ENCODE measurements around the gene PMAIP1. TPM values are rescaled to one million over a fixed set of nuclear protein-coding genes. Genes with fewer than 3 reads are reported as not detected.

Gene PMAIP1
- total and polyA plus RNA-seq, 11 donors: 0.15 to 1.8 (median 0.37) TPM; not detected in 2

GRCh38 chr18:59861009-59861408, 38.8 kb upstream of the PMAIP1 start:
- TF ChIP-seq CTCF (IDR thresholded peaks at IDR 0.05) (no peak), POLR2A (IDR thresholded peaks at IDR 0.05) (no peak)
- no peaks in the 10 kb centered on the region for H3K9me3 ChIP-seq
- intact Hi-C loops (cut with DNase I): no loop called here
- DNase-seq (no peak), ATAC-seq (no peak)
- no peak overlapping the region for H3K4me3 ChIP-seq
- no peaks in the 10 kb centered on the region for H3K4me1 ChIP-seq
- WGBS, 4 donors: 61 to 68% (median 62%) methylated on average over 3 to 4 of the region's 4 CpGs
- no peaks in the 10 kb centered on the region for H3K36me3 ChIP-seq
- H3K27me3 ChIP-seq: peaks cover 0 to 30% (median 0%) of the 10 kb centered on the region in 9 donors
- H3K27ac ChIP-seq: no peak overlapping the region

- Histone ChIP-seq H3K9me3 (no peaks in the 10 kb centered on the region), H3K4me3 (no peak overlapping the region), H3K36me3 (no peaks in the 10 kb centered on the region), H3K27me3 (peaks cover 0 to 30% (median 0%) of the 10 kb centered on the region in 9 donors), H3K27ac (no peak overlapping the region), H3K4me1 (no peaks in the 10 kb centered on the region)
- no peak for ATAC-seq
- WGBS, 4 donors: 80 to 82% (median 82%) methylated on average over 7 of the region's 7 CpGs
- intact Hi-C loops (cut with DNase I): no loop called here
- TF ChIP-seq CTCF (IDR thresholded peaks at IDR 0.05) (no peak), POLR2A (IDR thresholded peaks at IDR 0.05) (no peak)
- DNase-seq: no peak
These were observed 37.6 kb upstream of the PMAIP1 start for GRCh38 chr18:59861963-59862819.

- TF ChIP-seq POLR2A (IDR thresholded peaks at IDR 0.05): no peak
- TF ChIP-seq CTCF (IDR thresholded peaks at IDR 0.05): no peak
- intact Hi-C loops (cut with DNase I): no loop called here
- Histone ChIP-seq H3K9me3 (no peaks in the 10 kb centered on the region), H3K27me3 (peaks cover 0 to 23% (median 0%) of the 10 kb centered on the region in 9 donors), H3K4me3 (no peak overlapping the region), H3K4me1 (no peaks in the 10 kb centered on the region), H3K27ac (no peak overlapping the region), H3K36me3 (no peaks in the 10 kb centered on the region)
- DNase-seq (no peak), ATAC-seq (no peak)
- WGBS, 4 donors: 71 to 74% (median 73%) methylated on average over 6 of the region's 6 CpGs
These were observed 34.4 kb upstream of the PMAIP1 start for GRCh38 chr18:59865241-59865986.

All from heart left ventricle (tissue), 16 donors.